HTERT RPE-1 (cell line): ENCODE measurements around the gene RAB5B.
"Not testable (repeated sequence)": the region's sequence is repeated elsewhere in the genome, so short reads cannot be mapped to it uniquely, and the experiment has no call there.

Experiments
- in situ Hi-C: fragments of 300-500 bp; cut with MboI; formaldehyde crosslinking; loops from 4 replicates; pipeline ENCODE4 v1.14.3; 2020; ENCODE audit warnings: low sequenced_read_pairs

Gene RAB5B

GRCh38 chr12:55982319-55982936, 8.6 kb downstream of the RAB5B start:
- in situ Hi-C loops = no loop called here

- in situ Hi-C loops = no loop called here
These were observed 9.5 kb downstream of the RAB5B start for GRCh38 chr12:55983232-55983842.

GRCh38 chr12:55984861-55985260, 11.0 kb downstream of the RAB5B start:
- in situ Hi-C loops = no loop called here

GRCh38 chr12:55985341-55985740, 11.5 kb downstream of the RAB5B start:
- in situ Hi-C loops = no loop called here

GRCh38 chr12:55985976-55986375, 12.1 kb downstream of the RAB5B start:
- in situ Hi-C loops = not testable (repeated sequence)

- in situ Hi-C loops = no loop called here
These were observed 17.2 kb downstream of the RAB5B start for GRCh38 chr12:55991110-55991509.

GRCh38 chr12:55993230-55993853, 19.5 kb downstream of the RAB5B start:
- in situ Hi-C loops = no loop called here

GRCh38 chr12:55995366-55995765, 21.5 kb downstream of the RAB5B start:
- in situ Hi-C loops = no loop called here

- in situ Hi-C loops = no loop called here
These were observed 22.4 kb downstream of the RAB5B start for GRCh38 chr12:55996201-55996714.

GRCh38 chr12:55996715-55997534, 23.0 kb downstream of the RAB5B start, which contains the start of gene SUOX:
Gene SUOX, plus strand, starts transcription at chr12:55997276. Its CDS starts 4,946 bp downstream, at chr12:56002222.
- in situ Hi-C loops = no loop called here

- in situ Hi-C loops = no loop called here
These were observed 23.6 kb downstream of the RAB5B start for GRCh38 chr12:55997535-55997859.

GRCh38 chr12:55999522-55999921, 25.6 kb downstream of the RAB5B start:
- in situ Hi-C loops = not testable (repeated sequence)

- in situ Hi-C loops = not testable (repeated sequence)
These were observed 26.2 kb downstream of the RAB5B start for GRCh38 chr12:55999999-56000540.

GRCh38 chr12:56001487-56002100, 27.7 kb downstream of the RAB5B start:
- in situ Hi-C loops = no loop called here

GRCh38 chr12:56003376-56003775, 29.5 kb downstream of the RAB5B start:
- in situ Hi-C loops = not testable (repeated sequence)

- in situ Hi-C loops = no loop called here
These were observed 30.3 kb downstream of the RAB5B start for GRCh38 chr12:56004211-56004610.

- in situ Hi-C loops = no loop called here
These were observed 34.0 kb downstream of the RAB5B start for GRCh38 chr12:56007564-56008559.

GRCh38 chr12:56010111-56010570, 36.3 kb downstream of the RAB5B start:
- in situ Hi-C loops = no loop called here

GRCh38 chr12:56011509-56012090, 37.7 kb downstream of the RAB5B start:
- in situ Hi-C loops = no loop called here
